Measurements from ENCODE around the gene WDR4.

DNA sequence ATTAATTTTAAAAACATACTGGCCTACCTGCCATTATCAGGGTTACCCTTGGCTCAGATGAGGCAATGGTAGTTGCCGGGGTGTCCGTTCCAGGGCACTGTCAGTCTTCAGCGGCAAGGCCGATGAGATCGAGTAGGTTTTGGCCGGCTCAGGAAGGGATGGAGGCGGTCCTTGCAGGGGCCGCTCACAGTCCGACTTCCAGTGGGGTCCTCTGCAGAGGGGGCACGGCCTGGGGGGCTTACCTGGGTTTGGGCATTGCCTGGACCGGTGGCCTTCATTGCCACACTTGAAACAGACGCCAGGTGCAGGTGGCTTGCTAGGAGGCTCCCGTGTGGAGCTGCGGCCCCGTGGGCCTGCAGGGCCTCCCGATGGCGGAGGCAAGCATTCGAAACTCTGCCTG lies 43.6 kb upstream of the WDR4 start:
- TF ChIP-seq CTCF (IDR thresholded peaks at IDR 0.05) = no peak
- TF ChIP-seq POLR2A (IDR thresholded peaks at IDR 0.05) = no peak
